HG03354 (cell line): ENCODE measurements around the gene RNF181.
"Not testable (repeated sequence)": the region's sequence is repeated elsewhere in the genome, so short reads cannot be mapped to it uniquely, and the experiment has no call there.

Experiments used
- ATAC-seq: cut with Tn5 transposase; IDR thresholded peaks from one replicate; pipeline ENCODE4 v1.9.1; 2021; ENCODE audit warnings: mild to moderate bottlenecking; ENCODE audit not compliant: unreplicated experiment, poor library complexity, severe bottlenecking

Gene RNF181

DNA sequence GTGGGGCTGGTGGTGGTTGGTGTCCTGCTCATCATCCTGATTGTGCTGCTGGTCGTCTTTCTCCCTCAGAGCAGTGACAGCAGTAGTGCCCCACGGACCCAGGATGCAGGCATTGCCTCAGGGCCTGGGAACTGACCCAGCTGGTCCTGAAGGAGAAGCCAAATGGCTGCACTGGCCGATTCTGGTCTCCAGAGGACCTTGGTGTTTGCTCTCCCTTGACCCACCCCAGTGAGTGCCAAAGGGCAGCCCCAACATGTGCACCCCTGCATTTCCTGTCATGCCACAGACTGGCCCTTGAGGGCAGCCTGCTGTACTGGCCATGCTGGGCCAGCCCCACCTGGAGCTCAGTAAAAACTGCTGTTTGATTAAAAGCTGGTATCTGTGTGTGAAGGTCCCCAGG lies 2.5 kb upstream of the RNF181 start:
- no peak for ATAC-seq

DNA sequence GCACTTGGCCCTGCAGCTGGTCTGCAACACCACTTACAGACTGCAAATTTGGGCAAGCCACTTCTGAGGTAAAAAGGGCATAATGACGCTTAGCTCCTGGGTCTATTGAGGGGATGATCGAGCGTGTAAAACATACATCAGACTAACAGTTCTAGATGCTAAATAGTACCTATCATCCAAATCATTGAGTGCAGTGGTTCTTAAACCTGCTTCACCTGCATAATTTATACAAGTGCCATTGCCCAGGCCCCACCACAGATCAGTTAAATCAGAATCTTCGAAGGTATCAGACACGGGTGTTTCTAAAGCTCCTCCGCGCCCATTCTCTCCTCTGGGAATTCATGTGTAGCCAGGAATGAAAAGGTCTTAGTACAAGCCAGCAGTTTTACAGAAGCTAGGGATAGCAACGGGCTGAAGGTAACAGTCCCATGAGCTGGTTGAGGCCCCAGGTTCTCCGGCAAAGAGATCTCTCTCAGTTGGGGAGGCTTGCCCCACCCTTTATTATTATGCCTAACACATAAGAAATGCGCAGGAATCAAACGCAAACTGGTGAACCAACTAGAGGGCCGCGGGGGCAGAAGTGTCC lies 737 bp upstream of the RNF181 start:
- peak; percentile 0 for ATAC-seq

DNA sequence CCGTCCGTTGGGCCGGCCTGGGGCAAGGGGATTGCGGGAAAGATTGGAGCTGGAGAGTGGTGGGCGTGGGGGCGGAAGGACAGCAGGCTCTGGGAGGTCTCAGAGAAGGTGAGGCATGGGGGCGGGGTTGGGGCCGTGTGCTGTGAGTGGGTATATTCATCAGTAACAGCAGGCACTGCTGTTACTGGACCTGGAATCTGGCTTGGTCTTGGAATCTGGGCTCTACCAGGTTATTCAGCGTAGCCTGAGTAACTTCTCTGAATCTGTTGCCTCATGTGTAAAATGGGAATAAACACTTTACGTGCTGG lies 435 bp downstream of the RNF181 start:
- peak; percentile 3 for ATAC-seq

DNA sequence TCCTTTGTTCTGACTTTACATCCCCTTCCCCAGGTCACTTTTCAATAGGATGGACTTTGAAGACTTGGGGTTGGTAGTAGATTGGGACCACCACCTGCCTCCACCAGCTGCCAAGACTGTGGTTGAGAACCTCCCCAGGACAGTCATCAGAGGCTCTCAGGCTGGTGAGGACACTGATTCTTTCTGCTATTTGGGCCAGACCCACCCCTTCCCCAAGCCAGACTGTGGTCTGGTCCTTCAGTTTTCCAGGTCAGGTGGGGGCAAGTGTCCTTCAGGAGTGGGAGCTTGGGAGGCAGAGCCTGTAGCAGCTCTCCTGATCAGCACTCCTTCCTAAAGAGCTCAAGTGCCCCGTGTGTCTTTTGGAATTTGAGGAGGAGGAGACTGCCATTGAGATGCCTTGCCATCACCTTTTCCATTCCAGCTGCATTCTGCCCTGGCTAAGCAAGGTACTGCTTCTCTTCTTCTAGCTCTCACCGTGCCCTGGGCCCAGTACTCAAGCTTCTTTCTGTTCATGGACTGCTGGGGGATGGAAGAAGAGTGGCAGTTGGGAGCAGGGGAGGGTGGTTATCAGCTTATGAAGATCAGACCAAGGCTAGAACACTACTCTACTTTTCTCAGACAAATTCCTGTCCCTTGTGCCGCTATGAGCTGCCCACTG lies 1.1 kb downstream of the RNF181 start:
- no peak for ATAC-seq

DNA sequence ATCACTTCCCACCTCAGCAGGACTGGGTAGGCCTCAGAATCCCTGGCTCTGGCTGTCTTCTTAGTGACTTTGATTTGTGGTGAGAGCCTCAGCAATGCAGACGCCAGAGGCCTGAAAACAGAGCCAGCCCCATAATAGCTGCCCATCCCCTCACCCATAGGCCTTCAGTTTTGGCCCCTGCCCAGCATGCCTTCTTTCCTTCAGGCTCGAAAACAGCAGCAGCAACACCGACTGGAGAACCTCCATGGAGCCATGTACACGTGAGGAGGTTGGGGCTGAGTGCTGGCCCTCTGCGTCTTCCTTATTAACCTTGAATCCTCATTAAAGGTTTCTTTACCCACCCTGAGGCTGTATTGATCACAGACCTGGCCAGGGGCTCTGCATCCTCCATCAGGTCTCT lies 1.7 kb downstream of the RNF181 start:
- no peak for ATAC-seq

DNA sequence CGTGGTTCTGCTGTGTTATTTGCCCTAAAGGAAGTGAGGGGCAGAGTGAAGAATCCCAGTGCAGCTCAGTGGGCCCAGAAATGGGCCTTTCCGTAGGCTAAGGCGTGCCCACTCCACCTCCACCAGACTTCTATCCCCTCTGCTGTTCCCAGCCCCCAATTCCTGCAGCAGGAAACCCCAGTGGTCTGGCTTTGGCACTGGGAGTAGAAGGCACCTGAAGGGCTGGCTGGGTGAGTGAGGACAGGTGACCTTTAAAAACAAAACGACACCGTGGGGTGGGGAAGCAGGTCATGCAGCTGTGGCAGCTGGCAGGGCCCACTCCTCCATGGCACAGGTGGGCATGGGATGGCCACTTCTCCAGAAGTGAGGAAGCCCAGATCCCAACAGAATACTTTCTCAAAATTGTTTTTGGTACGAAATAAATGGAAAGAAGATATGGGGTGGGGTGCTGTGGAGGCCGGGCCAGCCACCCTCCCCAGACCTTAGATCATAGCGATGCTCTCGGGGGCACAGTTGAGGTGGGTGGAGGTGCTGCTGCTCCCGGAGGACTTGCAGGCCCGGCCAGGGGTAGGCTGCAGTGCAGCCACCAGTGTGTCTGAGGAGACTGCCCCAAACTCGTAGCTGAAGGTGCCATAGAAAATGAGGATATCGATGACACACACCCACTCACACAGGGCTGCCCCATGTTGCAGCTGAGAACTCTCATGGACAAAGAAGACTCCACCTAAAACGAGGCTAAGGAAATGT lies 3.2 kb downstream of the RNF181 start:
- ATAC-seq: no peak

DNA sequence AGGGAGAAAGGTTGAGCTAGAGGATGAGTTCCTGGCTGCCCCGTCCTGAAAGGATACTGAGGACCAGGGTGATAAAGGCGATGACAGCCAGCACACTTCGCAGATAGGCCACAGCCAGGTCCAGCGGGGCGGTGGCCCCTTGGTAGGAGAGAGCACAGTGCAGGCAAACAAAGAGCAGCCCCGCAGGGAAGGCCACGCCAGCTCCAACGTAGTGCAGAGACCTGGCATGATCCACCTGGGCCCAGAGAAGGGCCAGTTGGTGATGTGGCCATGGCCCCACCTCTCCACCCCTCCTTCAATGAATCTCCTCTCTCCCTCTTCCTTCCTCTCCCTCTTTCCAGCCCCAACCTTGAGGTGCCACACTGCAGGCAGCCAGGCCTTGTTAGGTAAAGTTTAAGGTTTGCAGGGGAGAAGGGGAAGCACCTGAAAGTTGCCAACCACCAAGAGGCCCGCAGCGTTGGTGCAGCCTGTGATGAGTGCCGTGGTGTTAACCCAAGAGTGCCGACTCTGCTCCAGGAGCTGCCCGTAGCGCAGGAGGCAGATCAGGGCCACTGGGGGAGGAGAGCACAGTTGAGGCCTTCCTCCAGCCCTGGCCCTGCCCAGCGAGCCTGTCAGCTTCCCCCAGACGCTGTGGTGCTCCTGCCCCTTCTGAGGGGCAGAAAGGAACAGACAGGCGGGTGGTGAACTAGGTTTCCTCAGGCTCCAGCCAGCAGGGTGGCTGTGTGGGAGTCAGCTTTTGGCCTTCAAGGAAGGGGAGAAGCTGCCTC lies 4.1 kb downstream of the RNF181 start:
- ATAC-seq: no peak

DNA sequence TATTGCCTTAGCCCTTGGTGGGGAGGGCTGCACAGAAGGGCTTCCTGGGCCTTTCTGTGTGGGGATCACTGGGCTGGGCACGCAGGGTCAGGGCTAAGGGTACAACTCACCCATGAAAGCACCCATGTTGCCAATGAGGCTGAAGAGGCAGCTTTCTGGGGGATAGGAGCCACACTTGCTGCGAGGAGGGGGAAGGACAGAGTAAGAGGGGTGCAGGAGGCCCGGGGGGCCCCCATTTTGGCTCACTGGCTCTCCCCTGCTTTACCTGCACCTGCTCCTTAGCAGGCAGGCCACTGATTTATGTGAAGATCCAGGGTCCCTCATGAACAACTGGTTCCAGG lies 4.7 kb downstream of the RNF181 start:
- ATAC-seq: no peak

DNA sequence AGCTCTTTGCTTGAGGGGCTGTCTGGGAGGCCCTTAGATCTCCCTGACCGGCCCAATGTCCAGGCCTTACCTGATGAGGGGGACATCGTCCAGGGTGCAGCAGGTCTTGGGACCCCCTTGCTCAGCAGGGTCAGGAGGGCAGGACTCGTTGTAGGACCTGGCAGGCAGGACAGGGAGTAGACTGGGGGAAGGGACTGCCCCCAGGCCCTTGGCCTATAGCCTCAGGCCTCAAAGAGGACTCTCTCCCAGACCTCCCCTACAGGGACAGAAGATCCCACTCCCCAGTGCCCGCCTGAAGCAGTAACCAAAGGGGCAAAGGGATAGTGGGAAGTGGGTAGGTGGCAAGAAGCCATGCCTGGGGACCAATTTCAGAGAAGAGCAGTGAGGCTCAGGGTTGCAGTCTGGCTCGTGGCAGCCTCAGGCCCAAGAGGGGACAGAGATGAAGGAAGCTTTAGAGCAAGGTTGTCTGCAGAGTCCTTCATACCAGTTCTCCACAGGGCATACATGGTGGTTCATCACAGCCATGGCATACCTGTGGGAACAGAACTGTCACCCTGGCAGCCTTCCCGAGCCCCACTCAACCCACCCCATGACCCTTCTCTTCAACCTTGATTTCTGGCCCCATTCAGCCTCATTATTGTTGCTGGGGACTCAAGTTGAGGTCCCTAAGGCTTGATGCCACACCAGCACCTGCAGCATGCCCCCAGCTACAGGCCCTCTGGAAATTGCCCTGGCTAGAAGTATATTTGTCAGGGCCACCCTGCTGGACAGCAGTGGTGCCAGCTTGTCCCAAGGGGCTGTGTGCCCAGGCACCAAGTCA lies 5.6 kb downstream of the RNF181 start:
- ATAC-seq: no peak

DNA sequence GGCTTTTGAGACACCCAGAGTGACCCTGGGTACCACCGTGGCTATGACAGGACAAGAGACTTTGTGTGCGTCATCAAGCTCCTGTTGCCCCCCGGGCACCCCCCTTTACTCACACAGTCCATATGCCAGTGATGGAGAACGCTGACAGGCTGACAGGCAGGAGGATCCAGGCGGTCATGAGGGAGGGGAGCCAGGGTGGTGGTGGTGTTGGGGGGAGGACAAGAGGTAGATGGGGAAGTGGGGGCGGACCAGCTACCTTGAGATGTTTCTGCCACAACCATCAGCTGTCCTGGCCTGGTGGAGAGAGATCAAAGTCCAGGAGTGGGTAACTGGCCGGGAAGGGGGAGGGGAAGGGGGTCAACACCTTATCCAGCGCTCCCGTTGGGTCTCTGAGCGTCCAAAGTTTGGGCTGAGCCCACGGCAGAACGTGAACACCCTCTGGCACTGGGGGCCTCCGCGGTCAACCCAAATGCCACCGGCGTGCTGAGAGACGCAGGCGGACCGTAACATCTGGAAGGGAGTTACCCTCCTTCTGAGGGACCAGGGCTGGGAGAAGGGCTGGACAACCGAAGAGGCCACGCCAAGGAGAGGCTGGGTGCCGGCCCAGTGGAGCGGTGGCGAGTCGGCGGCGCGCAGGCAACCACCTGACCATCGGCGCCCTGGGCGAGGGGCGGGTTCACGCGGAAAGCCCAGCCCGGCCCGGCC lies 6.4 kb downstream of the RNF181 start:
- ATAC-seq: peak; percentile 39

DNA sequence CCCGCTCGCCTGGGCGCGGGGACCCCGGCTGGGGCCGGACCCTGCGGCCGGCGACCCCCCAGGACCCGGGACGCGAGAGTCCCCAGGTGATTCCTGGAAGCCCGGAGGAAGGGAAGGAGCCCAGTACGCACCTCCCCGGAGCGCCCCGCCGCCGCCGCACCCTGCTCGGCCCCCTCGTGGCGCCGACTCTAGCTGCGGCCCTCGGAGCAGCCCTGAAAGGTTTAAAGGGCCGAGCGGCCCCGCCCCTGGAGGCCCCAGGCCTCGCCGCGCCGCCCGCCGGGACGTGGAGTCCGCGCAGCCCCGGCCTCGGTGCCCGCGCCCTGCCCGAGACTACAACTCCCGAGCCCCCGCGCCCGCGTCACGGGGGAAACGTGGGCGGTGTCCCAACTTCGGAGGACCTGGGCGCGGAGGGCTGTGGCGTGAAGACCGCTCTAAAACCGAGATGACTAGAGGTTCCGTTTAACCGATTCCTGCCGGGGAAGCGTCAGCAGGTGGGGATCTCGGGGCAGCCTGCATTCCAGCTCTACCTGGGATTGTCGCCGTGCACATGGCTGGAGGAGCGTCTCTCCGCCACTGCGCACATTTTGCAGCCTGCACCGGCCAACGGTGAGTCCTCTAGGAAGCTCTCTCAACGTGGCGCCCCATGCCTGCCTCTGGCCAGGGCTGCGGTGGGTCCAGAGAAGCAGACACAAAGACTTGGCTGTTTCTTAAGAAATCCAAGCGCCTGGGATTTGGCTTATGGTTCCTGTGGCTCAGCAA lies 7.1 kb downstream of the RNF181 start, which contains the start of gene TMEM150A:
Gene TMEM150A (minus strand): TSS at position 223 of the 759 bp plus-strand sequence. CDS start 750 bp downstream, outside the sequence.
- ATAC-seq: peak; percentile 97

DNA sequence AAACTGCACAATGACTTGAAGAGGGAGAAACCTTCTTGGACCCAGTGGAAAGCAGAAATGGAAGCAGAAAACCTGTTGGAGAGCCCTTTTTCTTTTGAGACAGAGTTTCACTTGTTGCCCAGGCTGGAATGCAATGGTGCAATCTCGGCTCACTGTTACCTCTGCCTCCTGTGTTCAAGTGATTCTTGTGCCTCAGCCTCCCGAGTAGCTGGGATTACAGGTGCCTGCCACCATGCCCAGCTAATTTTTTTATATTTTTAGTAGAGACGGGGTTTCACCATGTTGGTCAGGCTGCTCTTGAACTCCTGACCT lies 8.5 kb downstream of the RNF181 start:
- not testable (repeated sequence) for ATAC-seq

DNA sequence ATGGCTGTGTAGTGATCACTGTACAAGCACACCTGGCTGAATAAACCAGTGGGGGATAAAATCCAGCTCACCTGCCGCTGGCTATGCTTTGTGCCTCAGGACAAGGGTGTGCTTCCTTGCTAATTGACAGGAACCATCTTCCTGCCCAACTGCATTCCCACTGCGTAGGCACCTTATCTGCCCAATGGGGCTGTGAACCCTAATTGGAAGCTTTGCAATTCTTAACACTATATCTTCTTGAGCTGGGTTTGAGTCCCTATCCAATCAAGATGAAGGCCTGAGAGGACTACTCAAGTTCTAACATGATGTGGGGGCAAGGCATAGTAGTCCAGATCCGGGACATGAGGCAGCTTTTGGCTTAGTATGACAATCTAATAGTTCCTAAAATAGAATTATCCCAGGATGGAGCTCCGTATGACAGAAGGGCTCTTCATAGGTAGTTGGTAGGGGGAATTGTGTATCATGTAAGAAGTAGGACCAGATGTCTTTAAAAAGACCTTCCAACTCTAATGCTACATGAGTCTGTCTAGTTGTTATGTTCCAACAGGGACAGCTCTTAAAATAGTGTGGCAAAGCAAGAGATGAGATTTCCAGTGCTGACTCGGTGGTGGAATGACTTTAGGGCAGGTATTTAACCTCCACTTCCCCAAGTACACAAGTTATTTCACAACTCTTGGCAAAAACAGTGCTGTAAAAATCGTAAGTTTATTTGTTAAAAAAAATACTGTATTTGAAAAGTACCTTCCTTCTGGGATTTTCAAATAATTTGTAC lies 9.2 kb downstream of the RNF181 start:
- ATAC-seq: no peak

DNA sequence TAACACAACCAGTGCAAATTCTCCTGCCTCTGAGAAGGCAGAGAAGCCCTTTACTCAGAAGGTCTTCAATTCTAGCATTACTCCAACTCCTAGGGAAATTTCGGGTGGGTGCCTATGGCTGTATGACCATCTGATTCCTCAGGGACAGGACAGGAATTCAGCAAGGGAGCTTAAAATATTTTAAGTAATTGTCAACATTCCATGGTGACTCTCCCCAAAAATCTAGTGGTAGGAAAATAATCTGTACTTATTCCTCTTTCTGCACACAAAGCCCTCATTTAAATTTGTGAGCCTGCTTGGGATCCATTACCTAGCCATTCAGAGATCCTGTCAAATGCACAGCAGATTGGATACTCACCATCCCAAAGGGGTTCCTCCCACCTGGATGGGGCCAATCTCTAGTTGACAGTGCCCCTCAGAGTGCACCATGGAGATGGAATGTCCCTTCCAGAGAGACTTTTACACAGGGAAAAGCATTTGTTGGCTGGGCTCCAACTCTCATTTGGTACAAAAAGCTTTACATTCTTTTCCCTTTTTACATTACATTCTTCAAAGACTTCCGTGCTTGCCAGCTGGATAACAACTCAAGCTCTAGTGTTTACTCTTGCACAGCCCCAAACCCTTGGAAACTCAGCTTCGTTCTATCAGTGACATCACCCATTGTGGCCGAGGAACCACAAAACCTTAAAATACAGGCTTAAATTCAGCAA lies 10.0 kb downstream of the RNF181 start:
- no peak for ATAC-seq

DNA sequence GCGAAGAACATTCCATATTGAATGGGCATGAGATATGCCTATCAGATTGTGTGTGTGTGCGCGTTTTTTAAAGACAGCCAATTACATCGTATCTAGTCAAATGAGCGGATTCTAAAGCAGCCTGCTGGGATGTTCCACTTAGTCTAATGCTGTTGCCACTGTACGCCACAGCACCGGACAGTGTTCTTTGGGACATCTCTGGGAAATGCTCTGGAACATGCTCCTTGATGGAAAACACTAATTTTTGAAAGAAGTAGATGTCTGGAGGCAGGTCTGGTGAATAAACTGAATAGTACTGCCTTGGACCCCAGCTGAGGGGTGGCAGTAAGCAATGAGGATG lies 10.5 kb downstream of the RNF181 start:
- no peak for ATAC-seq

DNA sequence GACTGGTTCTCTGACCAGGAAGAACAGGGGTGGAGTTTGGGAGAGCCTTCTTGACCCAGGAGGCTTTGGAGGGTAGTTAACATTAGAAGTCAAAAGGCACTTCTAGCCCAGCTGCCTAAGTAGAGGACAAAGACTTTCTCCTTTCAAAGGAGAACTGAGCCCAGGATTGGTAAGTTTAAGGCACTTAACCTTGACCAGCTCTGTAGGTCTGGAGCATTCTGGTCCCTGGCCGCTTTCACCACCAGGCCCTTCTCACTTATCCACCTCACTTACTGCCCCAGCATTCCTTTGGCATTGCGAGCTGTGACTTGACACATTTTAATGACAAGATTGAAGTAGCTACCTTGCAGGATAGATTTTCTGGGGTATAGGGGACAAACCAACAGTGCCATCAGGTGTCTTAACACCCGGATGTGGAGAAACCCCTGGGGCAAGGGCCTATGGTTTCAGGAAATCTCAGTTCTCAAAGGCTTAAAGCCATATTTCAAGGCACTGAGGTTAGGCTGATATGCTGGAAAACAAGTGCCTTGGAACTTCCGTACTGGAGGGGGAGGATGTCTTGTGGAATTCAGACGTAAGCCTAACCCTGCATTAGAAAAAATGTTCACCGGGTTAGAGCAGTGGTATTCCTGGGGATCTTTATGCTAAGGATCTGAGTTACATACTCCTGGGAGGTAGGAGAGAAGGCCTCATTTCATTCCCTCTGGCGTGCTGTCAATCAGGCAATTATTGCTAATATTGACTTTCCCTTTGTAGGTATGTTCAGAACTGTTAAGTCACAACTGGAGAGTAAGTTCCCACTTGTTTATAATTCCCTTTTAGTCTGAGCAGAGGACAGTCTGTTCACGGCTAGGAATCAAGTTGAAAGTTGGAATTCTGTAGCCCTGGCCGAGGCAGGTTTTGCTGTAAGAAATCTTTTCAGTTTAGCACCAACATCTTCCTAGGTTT lies 12.0 kb downstream of the RNF181 start:
- no peak for ATAC-seq
